Stimulated activated CD8-positive, alpha-beta memory T cell treated with anti-CD3 and anti-CD28 coated beads, Interleukin-15, amount 100 ng/mL, for 4 hours (primary cell): ENCODE data around the gene MISP3.

Experiments used
- DNase-seq, 2 donors: peaks; one replicate each; pipeline ENCODE4 v3.0.0-alpha.2; 2020; ENCODE audit warnings: low read depth in 2 of 2

Gene MISP3

GRCh38 chr19:14053500-14053899, 19.1 kb upstream of the MISP3 start:
- DNase-seq, result no peak

GRCh38 chr19:14054099-14054498, 18.5 kb upstream of the MISP3 start:
- DNase-seq, result no peak

- no peak for DNase-seq
Observed at GRCh38 chr19:14054721-14055120, 17.9 kb upstream of the MISP3 start.

GRCh38 chr19:14055396-14055795, 17.2 kb upstream of the MISP3 start:
- no peak for DNase-seq

- DNase-seq, result no peak
Observed at GRCh38 chr19:14056069-14056666, 16.4 kb upstream of the MISP3 start.

- DNase-seq, result no peak
Observed at GRCh38 chr19:14056741-14057356, 15.7 kb upstream of the MISP3 start.

- DNase-seq, result no peak
Observed at GRCh38 chr19:14058182-14059092, 14.1 kb upstream of the MISP3 start.

- no peak for DNase-seq
Observed at GRCh38 chr19:14059093-14059480, 13.5 kb upstream of the MISP3 start.

GRCh38 chr19:14059652-14060155, 12.9 kb upstream of the MISP3 start:
- no peak for DNase-seq

GRCh38 chr19:14061081-14061749, 11.4 kb upstream of the MISP3 start:
- DNase-seq, result no peak

GRCh38 chr19:14061751-14062557, 10.6 kb upstream of the MISP3 start, which contains the start of gene PALM3:
TSS of gene PALM3 (minus strand) at chr19:14062076. CDS start at chr19:14061980, 96 bp downstream.
- DNase-seq, result no peak

- DNase-seq, result no peak
Observed at GRCh38 chr19:14062558-14062855, 10.1 kb upstream of the MISP3 start.

GRCh38 chr19:14063105-14063504, 9.5 kb upstream of the MISP3 start:
- DNase-seq, result no peak

- no peak for DNase-seq
Observed at GRCh38 chr19:14066134-14066533, 6.5 kb upstream of the MISP3 start.

- no peak for DNase-seq
Observed at GRCh38 chr19:14070268-14071050, 2.1 kb upstream of the MISP3 start.

- peak; percentile 39 to 60 for DNase-seq
Observed at GRCh38 chr19:14073261-14073924, 807 bp downstream of the MISP3 start.

GRCh38 chr19:14073925-14074838, 1.6 kb downstream of the MISP3 start:
- DNase-seq, result no peak

GRCh38 chr19:14078411-14078810, 5.8 kb downstream of the MISP3 start:
- no peak for DNase-seq
